Common myeloid progenitor, CD34-positive (primary cell): Measurements from ENCODE around the gene AHI1.
"Not testable (repeated sequence)": the region's sequence is repeated elsewhere in the genome, so short reads cannot be mapped to it uniquely, and the experiment has no call there.

Experiments used
- CTCF ChIA-PET: fragments of 350-600 bp; sonication (Branson Sonifier 250); formaldehyde crosslinking; loops from one replicate; lab custom pipeline; 2021; ENCODE audit warnings: antibody characterized with exemption; lab: Charles Lee
- POLR2A ChIA-PET: fragments of 350-600 bp; sonication (Branson Sonifier 250); formaldehyde crosslinking; loops from one replicate; lab custom pipeline; 2021; ENCODE audit warnings: antibody characterized with exemption; lab: Charles Lee
- DNase-seq, 3 donors: peaks; one replicate each; pipeline versions ENCODE4 v3.0.0 to v3.0.0-alpha.2; 2013
- H3K27ac ChIP-seq, 2 experiments: 1 replicate in 1 of 2; 2 replicates in 1 of 2; pipeline ENCODE4 v1.7.0; 2013; ENCODE audit warnings: inconsistent platforms in 2 of 2, low read length in 2 of 2, mild to moderate bottlenecking in 2 of 2, low read depth in 1 of 2, moderate library complexity in 1 of 2; ENCODE audit not compliant: severe bottlenecking in 2 of 2, insufficient read depth in 1 of 2, poor library complexity in 1 of 2
- H3K27me3 ChIP-seq, 5 experiments: replicated peaks in 2 of 5; 1 replicate in 3 of 5; 2 replicates in 2 of 5; pipeline versions ENCODE4 v1.6.1 to v1.7.0; 2013; ENCODE audit warnings: low read length in 4 of 5, mild to moderate bottlenecking in 2 of 5, moderate library complexity in 2 of 5, inconsistent platforms in 1 of 5; ENCODE audit not compliant: insufficient read depth in 5 of 5, control insufficient read depth in 4 of 5
- H3K36me3 ChIP-seq, 4 experiments: 1 replicate in 2 of 4; 2 replicates in 2 of 4; pipeline versions ENCODE4 v1.6.1 to v1.7.0; 2013; ENCODE audit warnings: low read length in 3 of 4, control low read depth in 1 of 4, mild to moderate bottlenecking in 1 of 4; ENCODE audit not compliant: control insufficient read depth in 4 of 4, insufficient read depth in 4 of 4
- H3K4me1 ChIP-seq, 4 experiments: 1 replicate in 3 of 4; 2 replicates in 1 of 4; pipeline versions ENCODE4 v1.6.1 to v1.7.1; 2013; ENCODE audit warnings: low read length in 3 of 4, mild to moderate bottlenecking in 3 of 4, control low read depth in 1 of 4, inconsistent platforms in 1 of 4, moderate library complexity in 1 of 4; ENCODE audit not compliant: control insufficient read depth in 4 of 4, insufficient read depth in 4 of 4; ENCODE audit errors: control extremely low read depth in 1 of 4
- H3K4me3 ChIP-seq, 7 experiments: 1 replicate in 4 of 7; 2 replicates in 3 of 7; pipeline versions ENCODE4 v1.5.1 to v1.7.0; 2013; ENCODE audit warnings: mild to moderate bottlenecking in 7 of 7, low read length in 6 of 7, moderate library complexity in 6 of 7, inconsistent platforms in 2 of 7, low read depth in 2 of 7, control low read depth in 1 of 7; ENCODE audit not compliant: insufficient read depth in 4 of 7, control insufficient read depth in 1 of 7; ENCODE audit errors: extremely low read depth in 1 of 7
- H3K9me3 ChIP-seq, 5 experiments: 1 replicate in 4 of 5; 2 replicates in 1 of 5; pipeline versions ENCODE4 v1.6.1 to v1.7.1; 2013; ENCODE audit warnings: low read length in 4 of 5, mild to moderate bottlenecking in 2 of 5, inconsistent platforms in 1 of 5, low read depth in 1 of 5, moderate library complexity in 1 of 5; ENCODE audit not compliant: control insufficient read depth in 4 of 5, insufficient read depth in 2 of 5; ENCODE audit errors: control extremely low read depth in 1 of 5
- WGBS: methylation state at CpG from one replicate; pipeline ENCODE4 v1.1.5; 2013; ENCODE audit not compliant: insufficient coverage; 5-methylcytosine and 5-hydroxymethylcytosine counted together

AHI1 gene

DNA sequence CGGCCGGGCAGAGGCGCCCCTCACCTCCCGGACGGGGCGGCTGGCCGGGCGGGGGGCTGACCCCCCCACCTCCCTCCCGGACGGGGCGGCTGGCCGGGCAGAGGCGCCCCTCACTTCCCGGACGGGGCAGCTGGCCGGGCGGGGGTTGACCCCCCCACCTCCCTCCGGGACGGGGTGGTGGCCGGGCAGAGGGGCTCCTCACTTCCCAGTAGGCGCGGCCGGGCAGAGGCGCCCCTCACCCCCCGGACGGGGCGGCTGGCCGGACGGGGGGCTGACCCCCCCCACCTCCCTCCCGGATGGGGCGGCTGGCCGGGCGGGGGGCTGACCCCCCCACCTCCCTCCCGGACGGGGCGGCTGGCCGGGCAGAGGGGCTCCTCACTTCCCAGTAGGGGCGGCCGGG, 133.9 kb downstream of the AHI1 start:
- 100% methylated on average over 8 of the region's 39 CpGs for WGBS
- DNase-seq, H3K27me3 ChIP-seq, CTCF ChIA-PET, H3K4me1 ChIP-seq, POLR2A ChIA-PET, H3K4me3 ChIP-seq, H3K36me3 ChIP-seq, H3K27ac ChIP-seq: not testable (repeated sequence)
- peaks cover 0 to 30% (median 0%) of the 10 kb centered on the region in 5 experiments for H3K9me3 ChIP-seq

DNA sequence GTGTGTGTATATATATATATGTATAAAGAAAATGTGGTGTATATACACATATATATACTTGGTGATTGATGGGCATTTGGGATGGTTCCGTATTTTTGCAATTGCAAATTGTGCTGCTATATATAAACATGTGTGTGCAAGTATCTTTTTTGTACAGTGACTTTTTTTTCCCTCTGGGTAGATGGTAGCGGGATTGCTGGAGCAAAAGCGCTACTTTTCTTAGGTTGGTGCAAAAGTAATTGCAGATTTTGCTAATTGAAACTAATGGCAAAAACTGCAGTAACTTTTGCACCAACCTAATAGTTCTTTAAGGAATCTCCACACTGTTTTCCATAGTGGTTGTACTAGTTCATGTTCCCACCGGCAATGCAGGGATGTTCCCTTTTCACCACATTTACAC, 135.4 kb downstream of the AHI1 start:
- no peaks in the 10 kb centered on the region for H3K27me3 ChIP-seq
- ChIA-PET POLR2A (no interaction called here), CTCF (no interaction called here)
- DNase-seq, result no peak
- H3K9me3 ChIP-seq, result peaks cover 0 to 20% (median 0%) of the 10 kb centered on the region in 5 experiments
- no CpG with 5 or more reads among the region's 4 CpGs for WGBS
- no peak overlapping the region for H3K4me3 ChIP-seq
- peaks cover 0 to 2% (median 0%) of the 10 kb centered on the region in 4 experiments for H3K36me3 ChIP-seq
- H3K27ac ChIP-seq, result no peak overlapping the region
- H3K4me1 ChIP-seq, result no peaks in the 10 kb centered on the region

DNA sequence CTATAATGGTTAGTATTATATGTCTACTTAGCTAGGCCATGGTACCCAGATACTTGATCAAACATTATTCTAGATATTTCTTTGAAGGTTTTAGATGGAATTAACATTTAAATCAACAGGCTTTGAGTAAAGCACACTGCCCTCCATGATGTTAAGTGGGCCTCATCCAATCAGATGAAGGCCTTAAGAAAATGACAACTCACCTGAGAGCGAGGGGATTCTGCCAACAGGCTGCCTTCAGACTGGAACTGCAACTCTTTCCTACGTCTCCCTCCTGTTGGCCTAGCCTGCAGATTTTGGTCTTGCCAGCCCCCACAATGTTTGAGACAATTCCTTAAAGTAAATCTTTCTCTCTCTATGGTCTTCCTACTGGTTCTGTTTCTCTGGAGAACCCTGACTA, 137.3 kb downstream of the AHI1 start:
- Histone ChIP-seq H3K4me3 (no peak overlapping the region), H3K27ac (no peak overlapping the region), H3K36me3 (peaks cover 0 to 4% (median 0%) of the 10 kb centered on the region in 4 experiments), H3K4me1 (no peaks in the 10 kb centered on the region), H3K9me3 (peaks cover 0 to 5% (median 0%) of the 10 kb centered on the region in 5 experiments), H3K27me3 (no peaks in the 10 kb centered on the region)
- ChIA-PET CTCF (no interaction called here), POLR2A (no interaction called here)
- DNase-seq, result no peak
- WGBS, result 100% methylated on average over 2 of the region's 2 CpGs

DNA sequence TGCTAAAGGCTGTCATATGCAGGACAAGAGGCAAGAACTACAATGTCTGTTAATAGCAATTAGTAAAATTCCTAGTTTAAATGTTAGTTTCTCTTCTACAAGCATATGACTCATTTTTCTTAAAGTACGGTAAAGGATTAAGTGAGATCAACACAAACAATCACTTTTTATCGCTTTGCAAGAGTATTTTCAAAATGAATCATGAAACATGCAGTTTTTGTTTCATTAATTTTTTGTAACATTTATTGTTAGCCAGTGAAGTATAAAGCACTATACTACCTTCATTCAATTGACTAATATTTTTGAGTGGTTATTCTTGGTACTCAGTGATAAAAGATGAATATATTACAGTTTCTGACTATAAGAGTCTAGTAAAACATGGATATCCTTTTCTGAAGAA, 138.6 kb downstream of the AHI1 start:
- Histone ChIP-seq H3K27me3 (no peaks in the 10 kb centered on the region), H3K36me3 (peaks cover 0 to 4% (median 0%) of the 10 kb centered on the region in 4 experiments), H3K9me3 (no peaks in the 10 kb centered on the region), H3K4me3 (no peak overlapping the region), H3K27ac (no peak overlapping the region), H3K4me1 (peaks cover 0 to 7% (median 1%) of the 10 kb centered on the region in 4 experiments)
- no CpG with 5 or more reads among the region's 2 CpGs for WGBS
- ChIA-PET POLR2A (interaction anchor here (0.6 kb wide), 1 partner anchor 23 kb away, joined by 3 read pairs; no protein-coding TSS in a partner anchor), CTCF (no interaction called here)
- DNase-seq, result no peak

DNA sequence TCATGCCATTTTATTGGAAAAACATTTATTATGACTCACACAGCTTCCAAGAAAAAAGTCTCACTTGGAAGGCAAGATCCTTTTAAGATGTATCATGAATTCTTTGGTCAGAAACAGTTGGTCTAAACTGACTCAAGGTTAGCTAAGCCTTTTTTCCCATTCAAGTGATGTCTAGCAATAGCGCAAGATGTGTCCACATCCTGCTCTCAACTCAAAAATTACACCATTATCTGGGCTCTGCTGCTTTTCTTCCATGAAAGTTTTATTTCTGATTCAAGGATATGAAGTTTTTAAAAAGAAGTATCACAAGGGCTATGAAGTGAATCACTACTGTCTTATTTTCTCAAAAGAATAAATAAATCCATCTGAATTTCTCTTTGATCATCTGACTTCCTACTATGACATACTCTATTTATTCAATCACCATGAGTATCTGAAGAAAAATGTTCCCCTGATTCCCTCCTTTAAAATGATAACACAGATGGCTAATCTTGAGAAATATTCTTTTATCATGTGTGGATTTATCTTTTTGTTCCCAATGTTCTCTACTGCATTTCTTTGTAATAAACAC, 139.2 kb downstream of the AHI1 start:
- H3K27ac ChIP-seq, result no peak overlapping the region
- H3K9me3 ChIP-seq, result no peaks in the 10 kb centered on the region
- POLR2A ChIA-PET, result no interaction called here
- H3K4me3 ChIP-seq, result no peak overlapping the region
- no peak for DNase-seq
- H3K36me3 ChIP-seq, result peaks cover 0 to 4% (median 0%) of the 10 kb centered on the region in 4 experiments
- peaks cover 0 to 7% (median 1%) of the 10 kb centered on the region in 4 experiments for H3K4me1 ChIP-seq
- H3K27me3 ChIP-seq, result no peaks in the 10 kb centered on the region
- WGBS, result no CpG with 5 or more reads among the region's 1 CpG
- CTCF ChIA-PET, result no interaction called here

DNA sequence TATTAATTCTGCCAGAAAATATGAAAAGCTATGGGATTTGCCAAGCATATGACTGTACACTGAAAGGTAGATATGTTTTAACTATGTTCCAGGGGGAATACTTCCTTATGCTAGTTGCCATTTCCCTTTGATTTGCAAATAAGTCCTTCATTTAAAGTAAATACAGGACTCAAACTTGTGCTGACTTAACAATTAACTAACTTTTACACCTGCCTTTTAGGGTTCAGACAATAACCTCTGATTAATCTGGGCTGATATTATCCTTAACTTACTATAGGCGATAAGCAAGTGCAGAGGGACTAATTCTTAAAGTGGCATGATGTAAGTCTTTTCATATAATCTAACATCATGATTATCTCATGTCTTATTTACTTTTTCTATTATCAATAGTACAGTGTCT, 143.1 kb downstream of the AHI1 start:
- CTCF ChIA-PET, result interaction anchor here (1.2 kb wide), 1 partner anchor 45 kb away, joined by 3 read pairs; no protein-coding TSS in a partner anchor
- WGBS, result no CpG with 5 or more reads among the region's 1 CpG

DNA sequence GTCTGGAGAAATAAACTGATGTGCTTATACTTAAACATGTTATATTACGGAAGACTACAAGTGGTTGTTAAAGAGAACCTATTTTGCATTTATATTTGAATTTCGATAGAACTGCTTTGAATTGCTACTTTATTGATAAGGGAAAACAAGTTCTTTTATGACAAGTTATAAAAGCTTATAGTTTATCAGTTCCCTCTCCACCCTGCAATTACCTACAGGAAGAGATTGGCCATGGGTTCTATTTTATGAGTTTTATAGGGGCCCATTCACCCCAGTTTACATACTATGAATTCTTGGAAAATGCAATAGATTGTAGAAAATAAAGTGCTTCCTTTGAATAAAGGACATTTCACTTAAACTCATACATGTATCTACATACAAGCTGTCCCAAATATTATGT, 144.4 kb downstream of the AHI1 start:
- no peak overlapping the region for H3K27ac ChIP-seq
- peaks cover 0 to 4% (median 0%) of the 10 kb centered on the region in 4 experiments for H3K36me3 ChIP-seq
- ChIA-PET POLR2A (interaction anchor here (0.5 kb wide), 1 partner anchor 908 kb away, joined by 8 read pairs; no protein-coding TSS in a partner anchor), CTCF (interaction anchor here (1.2 to 1.7 kb wide), 2 partner anchors 31 to 46 kb away, joined by 3 to 5 read pairs; no protein-coding TSS in a partner anchor)
- WGBS, result no CpG with 5 or more reads among the region's 2 CpGs
- H3K27me3 ChIP-seq, result no peaks in the 10 kb centered on the region
- no peak for DNase-seq
- H3K9me3 ChIP-seq, result no peaks in the 10 kb centered on the region
- H3K4me1 ChIP-seq, result peaks cover 0 to 7% (median 1%) of the 10 kb centered on the region in 4 experiments
- no peak overlapping the region for H3K4me3 ChIP-seq

More for the DNA sequence above, 143.1 kb downstream of the AHI1 start:
- Histone ChIP-seq H3K4me3 (no peak overlapping the region), H3K4me1 (peaks cover 0 to 7% (median 1%) of the 10 kb centered on the region in 4 experiments), H3K9me3 (no peaks in the 10 kb centered on the region), H3K27me3 (no peaks in the 10 kb centered on the region), H3K27ac (no peak overlapping the region), H3K36me3 (peaks cover 0 to 4% (median 0%) of the 10 kb centered on the region in 4 experiments)
- DNase-seq, result no peak
- POLR2A ChIA-PET, result no interaction called here
